Breast epithelium (tissue), 4 donors: ENCODE data around the gene KREMEN1. TPM values are rescaled to one million over a fixed set of nuclear protein-coding genes. Genes with fewer than 3 reads are reported as not detected.

Source experiments
- DNase-seq, 2 donors: peaks; one replicate each; pipeline ENCODE4 v3.0.0-alpha.2; 2019; ENCODE audit warnings: low spot score in 2 of 2
- H3K27ac ChIP-seq, 2 donors: fragments of 200-600 bp; sonication (generic) in 1 of 2; one replicate each; pipeline ENCODE4 v1.5.1; 2016 to 2019; ENCODE audit warnings: mild to moderate bottlenecking in 1 of 2
- H3K27me3 ChIP-seq, 2 donors: fragments of 200-600 bp; sonication (generic) in 1 of 2; one replicate each; pipeline versions ENCODE4 v1.5.1 to v1.6.0; 2017 to 2019; ENCODE audit warnings: control low read depth in 1 of 2, mild to moderate bottlenecking in 1 of 2
- H3K36me3 ChIP-seq: fragments of 200-600 bp; one replicate; pipeline ENCODE4 v1.5.1; 2019
- H3K4me1 ChIP-seq, 2 donors: fragments of 200-600 bp; sonication (generic); one replicate each; pipeline ENCODE4 v1.5.1; 2016 to 2019; ENCODE audit warnings: control low read depth in 1 of 2
- H3K4me3 ChIP-seq, 3 donors: fragments of 200-600 bp; sonication (generic); 1 replicate in 2 of 3; 2 replicates in 1 of 3; pipeline ENCODE4 v1.5.1; 2016 to 2019; ENCODE audit warnings: mild to moderate bottlenecking in 3 of 3, moderate library complexity in 2 of 3
- H3K9me3 ChIP-seq, 2 donors: fragments of 200-600 bp; sonication (generic) in 1 of 2; one replicate each; pipeline ENCODE4 v1.5.1; 2016 to 2019; ENCODE audit warnings: control low read depth in 1 of 2
- POLR2A ChIP-seq: fragments of 450-650 bp; IDR thresholded peaks from one replicate; pipeline ENCODE4 v1.6.1; 2016; ENCODE audit warnings: antibody characterized with exemption, mild to moderate bottlenecking, moderate library complexity
- POLR2AphosphoS5 ChIP-seq, 3 donors: sonication (generic); formaldehyde crosslinking; IDR thresholded peaks; one replicate each; pipeline ENCODE4 v1.6.1; 2017; ENCODE audit warnings: antibody characterized with exemption in 3 of 3
- intact Hi-C: fragments of 100-400 bp; cut with DNase I; formaldehyde crosslinking; loops from one replicate; pipeline ENCODE4 v1.15.1; 2023; ENCODE audit warnings: low total_unique reads
- total RNA-seq, 3 donors: library from RNA; depleted of rRNA; stranded (reverse); fragments of >200 nt; gene quantifications; one replicate each; pipeline ENCODE4 v1.1.0, GENCODE V29; 2016
- TF ChIP-seq, protein P1 (sequence below), 3 donors: fragments of 450-650 bp; IDR thresholded peaks; one replicate each; pipeline ENCODE4 v1.5.1; 2016 to 2017; ENCODE audit warnings: antibody characterized with exemption in 3 of 3, mild to moderate bottlenecking in 3 of 3, moderate library complexity in 3 of 3

The KREMEN1 gene
- total RNA-seq, 3 donors from 2014 or later: 9.5 to 13.6 (median 13.5) TPM

DNA sequence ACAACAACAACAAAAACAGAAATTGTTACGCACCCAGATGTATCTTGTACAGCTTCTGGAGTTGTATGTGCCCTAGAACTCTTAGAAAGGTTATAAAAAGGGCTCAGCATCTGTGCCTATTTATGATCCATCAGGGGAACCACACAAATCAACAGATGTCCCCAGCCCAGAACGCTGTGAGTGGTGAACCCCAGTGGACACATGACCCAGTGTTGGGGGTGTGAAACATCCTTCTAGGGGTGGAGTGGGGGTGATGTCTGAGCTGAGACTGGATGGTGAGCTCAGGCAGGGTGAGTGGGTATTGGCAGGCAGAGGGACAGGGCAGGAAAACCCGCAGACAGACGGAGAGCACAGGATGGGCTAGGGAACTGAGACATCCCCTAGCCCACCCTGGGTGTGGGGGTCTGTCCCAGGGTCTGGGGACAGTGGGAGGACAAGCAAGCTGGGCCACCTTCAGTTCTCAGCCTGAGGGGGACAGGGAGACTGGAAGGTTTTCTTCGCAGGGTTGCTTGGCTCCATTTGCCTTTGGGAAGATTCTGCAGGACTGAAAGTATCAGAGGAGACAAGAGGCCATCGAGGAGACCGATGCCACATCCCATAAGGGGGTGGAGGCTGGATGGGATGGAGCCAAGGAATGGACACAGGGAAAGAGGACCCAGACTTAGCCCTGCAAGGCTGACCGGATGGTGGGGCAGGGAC lies 127.0 kb downstream of the KREMEN1 start:
- TF ChIP-seq POLR2A (no peak), POLR2AphosphoS5 (IDR thresholded peaks at IDR 0.05) (no peak)
- TF ChIP-seq, protein P1, sequence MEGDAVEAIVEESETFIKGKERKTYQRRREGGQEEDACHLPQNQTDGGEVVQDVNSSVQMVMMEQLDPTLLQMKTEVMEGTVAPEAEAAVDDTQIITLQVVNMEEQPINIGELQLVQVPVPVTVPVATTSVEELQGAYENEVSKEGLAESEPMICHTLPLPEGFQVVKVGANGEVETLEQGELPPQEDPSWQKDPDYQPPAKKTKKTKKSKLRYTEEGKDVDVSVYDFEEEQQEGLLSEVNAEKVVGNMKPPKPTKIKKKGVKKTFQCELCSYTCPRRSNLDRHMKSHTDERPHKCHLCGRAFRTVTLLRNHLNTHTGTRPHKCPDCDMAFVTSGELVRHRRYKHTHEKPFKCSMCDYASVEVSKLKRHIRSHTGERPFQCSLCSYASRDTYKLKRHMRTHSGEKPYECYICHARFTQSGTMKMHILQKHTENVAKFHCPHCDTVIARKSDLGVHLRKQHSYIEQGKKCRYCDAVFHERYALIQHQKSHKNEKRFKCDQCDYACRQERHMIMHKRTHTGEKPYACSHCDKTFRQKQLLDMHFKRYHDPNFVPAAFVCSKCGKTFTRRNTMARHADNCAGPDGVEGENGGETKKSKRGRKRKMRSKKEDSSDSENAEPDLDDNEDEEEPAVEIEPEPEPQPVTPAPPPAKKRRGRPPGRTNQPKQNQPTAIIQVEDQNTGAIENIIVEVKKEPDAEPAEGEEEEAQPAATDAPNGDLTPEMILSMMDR (IDR thresholded peaks at IDR 0.05): no peak
- no peak overlapping the region for H3K27ac ChIP-seq

DNA sequence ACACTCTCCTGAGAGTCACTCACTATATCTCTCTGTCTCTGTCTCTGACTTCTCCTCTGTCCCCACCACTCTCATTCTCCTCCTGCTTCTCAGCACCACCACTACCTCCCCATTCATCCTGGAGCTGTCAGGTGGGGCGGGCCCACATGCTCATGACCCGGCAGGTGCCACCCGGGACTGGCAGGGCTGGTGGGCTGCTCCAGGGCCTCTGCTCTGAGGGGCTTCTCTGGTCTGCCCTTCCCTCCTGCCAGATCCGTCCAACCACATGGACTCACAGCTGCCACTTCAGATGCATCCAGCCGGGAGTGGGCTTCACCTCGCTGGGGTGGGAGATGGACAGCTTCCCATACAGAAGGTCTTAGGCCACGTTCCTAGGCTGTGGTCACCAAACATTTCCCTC lies 128.1 kb downstream of the KREMEN1 start:
- Histone ChIP-seq H3K9me3 (no peaks in the 10 kb centered on the region), H3K27ac (no peak overlapping the region), H3K36me3 (no peaks in the 10 kb centered on the region), H3K27me3 (no peaks in the 10 kb centered on the region), H3K4me3 (no peak overlapping the region), H3K4me1 (no peaks in the 10 kb centered on the region)
- intact Hi-C loops: no loop called here
- DNase-seq: no peak
- TF ChIP-seq POLR2AphosphoS5 (IDR thresholded peaks at IDR 0.05) (no peak), POLR2A (no peak)
- TF ChIP-seq, protein P1 (IDR thresholded peaks at IDR 0.05): no peak

More for the DNA sequence above, 127.0 kb downstream of the KREMEN1 start:
- H3K27me3 ChIP-seq: no peaks in the 10 kb centered on the region
- no peaks in the 10 kb centered on the region for H3K36me3 ChIP-seq
- H3K9me3 ChIP-seq: no peaks in the 10 kb centered on the region
- no peak overlapping the region for H3K4me3 ChIP-seq
- DNase-seq: no peak
- intact Hi-C loops: no loop called here
- no peaks in the 10 kb centered on the region for H3K4me1 ChIP-seq

DNA sequence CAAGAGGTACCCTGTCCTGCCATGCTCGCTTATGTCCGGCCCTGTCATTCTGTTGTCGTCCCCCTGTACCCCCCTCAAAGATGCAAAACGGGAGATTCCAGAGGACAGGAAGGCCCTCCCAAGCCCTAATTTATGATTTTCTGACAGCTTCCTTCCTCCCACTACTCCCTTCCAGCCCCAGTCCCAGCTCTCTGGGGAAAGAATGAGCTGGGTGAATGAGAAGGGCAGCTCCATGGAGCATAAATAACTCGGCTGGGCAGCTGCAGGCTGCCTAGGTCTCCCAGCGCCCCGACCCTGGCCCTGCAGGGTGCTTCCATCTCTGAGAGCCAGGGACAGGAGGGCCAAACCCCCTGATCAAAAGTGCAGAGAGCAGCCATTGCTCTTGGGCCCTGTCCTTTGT lies 128.9 kb downstream of the KREMEN1 start:
- no peak overlapping the region for H3K4me3 ChIP-seq
- intact Hi-C loops: no loop called here
- H3K4me1 ChIP-seq: no peaks in the 10 kb centered on the region
- no peaks in the 10 kb centered on the region for H3K36me3 ChIP-seq
- TF ChIP-seq POLR2AphosphoS5 (IDR thresholded peaks at IDR 0.05) (no peak), POLR2A (no peak)
- TF ChIP-seq, protein P1 (IDR thresholded peaks at IDR 0.05): no peak
- H3K27ac ChIP-seq: peak overlapping the region in 1 of 2 donors; percentile 38
- H3K9me3 ChIP-seq: no peaks in the 10 kb centered on the region
- H3K27me3 ChIP-seq: no peaks in the 10 kb centered on the region
- no peak for DNase-seq

DNA sequence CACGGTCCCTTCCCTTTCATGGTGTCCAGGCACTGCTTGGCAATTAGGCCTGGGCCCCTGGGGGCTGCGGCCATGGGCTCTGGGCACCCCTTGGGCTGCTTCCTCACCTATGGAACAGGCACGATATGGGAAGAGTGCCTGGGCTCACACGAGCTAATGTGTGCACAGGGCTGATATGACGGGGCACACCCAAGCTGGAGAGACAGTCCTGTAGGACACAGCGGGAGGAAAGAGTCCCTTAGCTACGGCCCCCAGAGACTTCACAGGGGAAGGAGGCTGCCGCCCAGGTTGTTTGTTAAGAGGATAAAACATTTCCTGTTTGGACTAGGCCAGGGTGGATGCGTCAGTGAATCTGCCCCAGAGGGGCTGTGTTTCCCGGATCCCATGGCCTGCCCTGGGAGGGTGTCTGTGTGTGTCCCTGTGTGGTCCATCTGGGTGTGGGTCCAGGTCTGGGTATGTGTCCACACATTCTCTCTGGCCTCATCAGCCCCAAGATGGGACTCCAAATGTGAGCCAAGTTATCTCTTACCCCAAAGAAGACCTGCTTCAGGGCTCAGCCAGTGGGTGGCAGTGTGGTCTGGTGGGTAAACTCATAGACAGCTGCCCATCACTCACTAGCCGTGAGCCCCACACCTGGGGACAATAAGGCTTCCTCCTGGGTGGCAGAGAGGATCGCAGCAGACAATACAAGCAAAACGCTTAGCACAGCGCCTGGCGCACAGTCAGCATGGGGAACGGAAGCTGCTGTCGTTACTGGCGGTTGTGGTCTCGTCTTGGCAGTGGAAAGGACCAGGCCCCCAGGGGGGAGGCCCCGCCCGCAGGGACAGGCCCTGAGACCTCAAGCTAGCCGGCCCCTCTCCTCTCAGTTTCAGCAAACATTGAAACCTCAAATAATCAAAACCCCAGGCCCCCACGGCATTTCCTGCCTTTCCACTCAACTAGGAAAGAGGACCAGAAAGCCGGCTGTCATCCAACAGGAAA lies 129.7 kb downstream of the KREMEN1 start:
- peak overlapping the region in 1 of 2 donors; percentile 38 for H3K27ac ChIP-seq
- H3K27me3 ChIP-seq: no peaks in the 10 kb centered on the region
- intact Hi-C loops: no loop called here
- H3K36me3 ChIP-seq: no peaks in the 10 kb centered on the region
- no peaks in the 10 kb centered on the region for H3K4me1 ChIP-seq
- H3K9me3 ChIP-seq: no peaks in the 10 kb centered on the region
- TF ChIP-seq POLR2AphosphoS5 (IDR thresholded peaks at IDR 0.05) (no peak), POLR2A (no peak)
- DNase-seq: peak in 1 of 2 donors; percentile 28
- no peak overlapping the region for H3K4me3 ChIP-seq

DNA sequence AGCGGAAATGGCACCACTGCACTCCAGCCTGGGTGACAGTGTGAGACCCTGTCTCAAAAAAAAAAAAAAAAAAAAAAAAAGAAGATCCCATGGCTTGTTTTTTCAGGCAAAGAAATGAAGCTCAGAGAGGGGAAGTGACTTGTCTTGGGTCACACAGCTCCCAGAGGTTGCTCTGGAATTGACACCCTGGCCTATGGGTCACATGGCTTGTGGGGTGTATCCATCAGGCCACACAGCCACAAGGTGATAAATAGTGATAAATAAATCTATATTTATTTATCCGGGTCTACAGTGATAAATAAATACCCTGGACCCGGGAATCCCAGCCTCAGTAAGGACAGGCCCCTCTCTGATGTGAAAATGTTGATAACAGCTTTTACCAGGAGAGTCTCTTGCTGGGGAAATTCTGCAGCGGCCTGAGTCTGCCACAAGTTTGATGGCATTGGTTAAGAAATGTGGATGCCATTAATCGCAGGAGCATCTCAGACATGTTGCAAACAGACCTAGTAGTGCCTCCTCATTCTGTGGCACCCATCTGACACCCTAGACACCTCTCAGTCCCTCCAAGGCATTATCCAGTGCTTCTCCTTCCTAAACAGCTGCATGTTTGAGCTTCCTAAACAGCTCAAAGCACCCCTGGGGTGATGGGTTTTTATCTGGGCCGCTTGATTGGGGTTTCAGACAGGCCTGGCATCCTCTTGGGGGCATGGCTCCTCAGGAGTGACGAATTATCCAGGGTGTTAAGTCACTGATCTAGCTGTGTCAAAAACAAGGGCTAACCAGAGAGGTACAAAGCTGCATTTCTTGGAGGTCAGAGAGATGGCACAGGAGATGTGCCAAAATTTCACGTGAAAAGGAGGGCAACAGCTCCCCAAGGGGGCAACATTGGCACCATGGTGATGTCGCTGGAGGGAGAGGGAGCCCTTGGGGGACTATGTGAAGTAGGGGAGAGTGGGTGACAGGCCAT lies 130.9 kb downstream of the KREMEN1 start:
- Histone ChIP-seq H3K36me3 (no peaks in the 10 kb centered on the region), H3K27me3 (no peaks in the 10 kb centered on the region), H3K4me1 (no peaks in the 10 kb centered on the region), H3K9me3 (no peaks in the 10 kb centered on the region), H3K4me3 (no peak overlapping the region), H3K27ac (no peak overlapping the region)
- no peak for TF ChIP-seq POLR2A
- no peak for TF ChIP-seq POLR2AphosphoS5 (IDR thresholded peaks at IDR 0.05)
- TF ChIP-seq, protein P1 (IDR thresholded peaks at IDR 0.05): no peak
- DNase-seq: no peak
- intact Hi-C loops: no loop called here
